ENCODE measurements around the gene SURF2.

The SURF2 gene

GRCh38 chr9:133323211-133323610, 33.1 kb upstream of the SURF2 start:
- TF ChIP-seq CTCF (IDR thresholded peaks at IDR 0.05): no peak

GRCh38 chr9:133323991-133324703, 32.2 kb upstream of the SURF2 start:
- no peak for TF ChIP-seq CTCF (IDR thresholded peaks at IDR 0.05)

GRCh38 chr9:133327834-133328484, 28.4 kb upstream of the SURF2 start:
- no peak for TF ChIP-seq CTCF (IDR thresholded peaks at IDR 0.05)

GRCh38 chr9:133329306-133330156, 26.8 kb upstream of the SURF2 start:
- TF ChIP-seq CTCF (IDR thresholded peaks at IDR 0.05): peak; percentile 79

- no peak for TF ChIP-seq CTCF (IDR thresholded peaks at IDR 0.05)
These were observed 25.1 kb upstream of the SURF2 start for GRCh38 chr9:133331221-133331620.

- TF ChIP-seq CTCF (IDR thresholded peaks at IDR 0.05): no peak
These were observed 24.5 kb upstream of the SURF2 start for GRCh38 chr9:133331641-133332380.

GRCh38 chr9:133332381-133332730, 24.0 kb upstream of the SURF2 start:
- no peak for TF ChIP-seq CTCF (IDR thresholded peaks at IDR 0.05)

Measured in LNCAP (cell line).